Measurements from ENCODE around the gene FGD3.

FGD3 gene

GRCh38 chr9:92960561-92961290 is 13.4 kb downstream of the FGD3 start:
- no peak for TF ChIP-seq CTCF (IDR thresholded peaks at IDR 0.05; ENCODE audit: low read length, missing control alignments)
- no peak for DNase-seq (ENCODE audit: low read depth)
- H3K4me3 ChIP-seq (replicated peaks; ENCODE audit: low read depth, low read length): no peak overlapping the region

- no peak overlapping the region for H3K4me3 ChIP-seq (replicated peaks; ENCODE audit: low read depth, low read length)
These were observed 14.4 kb downstream of the FGD3 start for GRCh38 chr9:92961627-92962302.

DNA sequence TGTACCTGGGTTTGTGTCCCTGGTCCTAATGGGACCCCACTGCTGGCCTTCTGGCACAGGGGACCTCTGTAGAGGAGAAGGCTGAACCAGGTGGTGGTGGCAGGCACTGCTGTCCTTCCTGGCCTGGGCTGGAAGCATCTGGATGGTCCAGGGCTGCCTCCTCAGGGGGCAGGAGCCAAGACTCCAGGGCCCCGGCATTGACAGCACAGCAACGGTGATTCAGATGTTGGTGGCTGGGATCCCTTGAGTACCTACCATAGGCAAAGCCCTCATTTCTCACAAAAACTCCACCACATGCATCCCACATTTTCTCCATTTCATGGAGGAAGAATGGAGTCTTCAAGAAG is 15.0 kb downstream of the FGD3 start:
- no peak overlapping the region for H3K4me3 ChIP-seq (replicated peaks; ENCODE audit: low read depth, low read length)
- no peak for TF ChIP-seq CTCF (IDR thresholded peaks at IDR 0.05; ENCODE audit: low read length, missing control alignments)
- DNase-seq (ENCODE audit: low read depth): no peak

More at GRCh38 chr9:92961627-92962302, 14.4 kb downstream of the FGD3 start:
- no peak for TF ChIP-seq CTCF (IDR thresholded peaks at IDR 0.05; ENCODE audit: low read length, missing control alignments)
- no peak for DNase-seq (ENCODE audit: low read depth)

GRCh38 chr9:92962846-92963245 is 15.5 kb downstream of the FGD3 start:
- no peak for DNase-seq (ENCODE audit: low read depth)
- H3K4me3 ChIP-seq (replicated peaks; ENCODE audit: low read depth, low read length): no peak overlapping the region
- no peak for TF ChIP-seq CTCF (IDR thresholded peaks at IDR 0.05; ENCODE audit: low read length, missing control alignments)

DNA sequence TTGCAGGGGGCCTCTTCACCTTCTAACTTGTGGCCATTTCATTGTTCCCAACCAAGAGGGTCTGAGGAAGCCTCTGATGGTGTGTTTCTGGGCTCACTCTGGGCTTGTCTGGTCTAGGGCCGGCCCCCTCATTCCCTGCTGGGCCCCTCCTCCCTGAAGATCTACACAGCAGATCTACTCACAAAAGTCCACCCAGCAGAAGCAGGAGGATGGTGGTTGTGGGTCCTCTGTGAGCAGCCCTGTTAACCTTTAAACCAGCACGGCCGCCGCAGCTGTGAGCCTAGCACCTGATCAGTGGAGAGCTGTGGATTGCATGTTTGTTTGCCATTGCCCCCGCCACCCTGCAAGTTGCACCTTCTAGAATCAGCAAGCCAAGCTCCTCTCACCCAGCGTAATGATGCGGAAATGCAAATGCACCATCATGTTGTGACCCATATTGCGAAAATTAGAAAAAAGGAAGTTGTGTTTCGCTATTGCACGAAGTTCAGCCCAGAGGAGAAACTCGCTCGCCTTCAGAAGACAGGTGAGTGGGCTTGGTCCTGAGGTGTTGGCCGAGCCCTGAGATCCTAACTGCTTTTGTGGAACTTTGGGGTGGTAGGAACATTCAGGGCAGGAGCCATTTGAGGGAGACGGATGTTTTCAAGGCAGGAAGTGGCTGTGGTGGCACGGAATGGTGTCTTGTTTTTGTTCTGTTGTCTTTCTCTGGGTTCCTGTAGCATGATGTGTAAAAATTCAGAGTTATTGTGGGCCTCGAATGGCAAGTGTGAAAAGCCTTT is 16.7 kb downstream of the FGD3 start:
- no peak for TF ChIP-seq CTCF (IDR thresholded peaks at IDR 0.05; ENCODE audit: low read length, missing control alignments)
- H3K4me3 ChIP-seq (replicated peaks; ENCODE audit: low read depth, low read length): no peak overlapping the region
- DNase-seq (ENCODE audit: low read depth): no peak

DNA sequence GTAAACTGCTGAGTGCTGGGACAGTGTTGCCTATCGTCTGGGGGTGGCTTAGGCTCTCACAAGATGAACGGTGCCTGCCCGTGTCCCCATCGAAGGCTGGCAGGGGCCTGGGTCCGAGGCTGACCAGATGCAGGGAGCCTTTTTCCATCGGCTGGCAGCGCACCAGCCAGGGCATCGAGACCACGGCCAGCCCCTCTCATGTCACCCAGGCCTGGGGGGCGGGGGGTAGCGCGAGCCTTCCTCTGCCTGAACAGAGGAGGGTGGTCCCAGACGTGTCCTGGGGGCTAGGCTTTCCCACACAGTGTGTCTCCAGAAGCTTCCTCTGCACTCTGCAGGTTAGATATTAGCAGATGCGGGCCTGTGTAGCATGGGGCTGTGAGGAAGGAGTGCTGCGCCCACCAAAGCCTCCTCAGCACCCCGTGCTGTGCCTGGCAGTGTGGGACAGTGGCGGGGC is 17.3 kb downstream of the FGD3 start:
- DNase-seq (ENCODE audit: low read depth): no peak
- H3K4me3 ChIP-seq (replicated peaks; ENCODE audit: low read depth, low read length): no peak overlapping the region
- TF ChIP-seq CTCF (IDR thresholded peaks at IDR 0.05; ENCODE audit: low read length, missing control alignments): no peak
